GM23338 (cell line): ENCODE measurements around the gene NCKAP1. TPM values are rescaled to one million over a fixed set of nuclear protein-coding genes. Genes with fewer than 3 reads are reported as not detected.

Source experiments
- ATAC-seq: fragments of 200-7000 bp; cut with Tn5 transposase; 3 replicates; pipeline ENCODE4 v1.9.1; 2020
- DNase-seq: peaks from one replicate; pipeline ENCODE4 v3.0.0-alpha.2; 2015; ENCODE audit warnings: low spot score
- H2AFZ ChIP-seq: fragments of 200-600 bp; sonication (generic); 2 replicates; pipeline ENCODE4 v1.8.0; 2016; ENCODE audit warnings: antibody characterized with exemption, mild to moderate bottlenecking, moderate library complexity
- H3F3A ChIP-seq: fragments of 200-600 bp; sonication (generic); replicated peaks from 2 replicates; pipeline ENCODE4 v1.8.0; 2017; ENCODE audit warnings: antibody characterized with exemption, mixed run types, low read depth
- H3K27ac ChIP-seq: fragments of 200-600 bp; sonication (generic); 2 replicates; pipeline ENCODE4 v1.6.1; 2016; ENCODE audit warnings: low read depth
- H3K27me3 ChIP-seq: fragments of 200-600 bp; sonication (generic); 2 replicates; pipeline ENCODE4 v1.8.0; 2016; ENCODE audit warnings: mild to moderate bottlenecking, mixed run types, moderate library complexity; ENCODE audit not compliant: insufficient read depth
- H3K36me3 ChIP-seq: fragments of 200-600 bp; sonication (generic); 2 replicates; pipeline ENCODE4 v1.8.0; 2016; ENCODE audit warnings: mild to moderate bottlenecking; ENCODE audit not compliant: insufficient read depth
- H3K4me1 ChIP-seq: fragments of 200-600 bp; sonication (generic); 2 replicates; pipeline ENCODE4 v1.8.0; 2016; ENCODE audit warnings: mild to moderate bottlenecking, moderate library complexity; ENCODE audit not compliant: insufficient read depth
- H3K4me2 ChIP-seq: fragments of 200-600 bp; sonication (generic); 2 replicates; pipeline ENCODE4 v1.7.1; 2017; ENCODE audit warnings: mixed run types
- H3K4me3 ChIP-seq: fragments of 200-600 bp; sonication (generic); 2 replicates; pipeline ENCODE4 v1.6.1; 2016; ENCODE audit warnings: mixed run types
- H3K79me2 ChIP-seq: fragments of 200-600 bp; sonication (generic); replicated peaks from 2 replicates; pipeline ENCODE4 v1.8.0; 2017; ENCODE audit warnings: mild to moderate bottlenecking; ENCODE audit not compliant: insufficient read depth
- H3K9me2 ChIP-seq: fragments of 200-600 bp; sonication (generic); 2 replicates; pipeline ENCODE4 v1.8.0; 2017; ENCODE audit not compliant: insufficient read depth
- H4K20me1 ChIP-seq: fragments of 200-600 bp; sonication (generic); replicated peaks from 2 replicates; pipeline ENCODE4 v1.8.0; 2017; ENCODE audit warnings: mild to moderate bottlenecking; ENCODE audit not compliant: insufficient read depth
- H3K27ac Mint-ChIP-seq: 2 replicates; pipeline ENCODE4 v1.8.0; 2020; ENCODE audit warnings: inconsistent platforms, mild to moderate bottlenecking, moderate library complexity, mixed read lengths
- H3K27me3 Mint-ChIP-seq: 3 replicates; pipeline ENCODE4 v1.8.0; 2022; ENCODE audit warnings: low read depth, mild to moderate bottlenecking, moderate library complexity, mixed read lengths, inconsistent platforms; ENCODE audit not compliant: insufficient read depth, poor library complexity
- H3K36me3 Mint-ChIP-seq: 3 replicates; pipeline ENCODE4 v1.8.0; 2021; ENCODE audit warnings: low read depth, mild to moderate bottlenecking, inconsistent platforms, moderate library complexity, mixed read lengths
- H3K4me1 Mint-ChIP-seq: 3 replicates; pipeline ENCODE4 v1.8.0; 2020; ENCODE audit warnings: mild to moderate bottlenecking, inconsistent platforms, mixed read lengths
- H3K4me3 Mint-ChIP-seq: 3 replicates; pipeline ENCODE4 v1.8.0; 2021; ENCODE audit warnings: moderate library complexity, mild to moderate bottlenecking, inconsistent platforms, mixed read lengths
- H3K9me3 Mint-ChIP-seq: 3 replicates; pipeline ENCODE4 v1.8.0; 2020; ENCODE audit warnings: moderate library complexity, mild to moderate bottlenecking, inconsistent platforms, mixed read lengths
- CREB1 ChIP-seq: fragments of 250-450 bp; sonication (Bioruptor Pico); IDR thresholded peaks from 2 replicates; pipeline ENCODE4 v1.5.0; 2020; ENCODE audit warnings: low read depth, mild to moderate bottlenecking, moderate library complexity
- EZH2 ChIP-seq: fragments of 200-600 bp; sonication (generic); IDR thresholded peaks from one replicate; pipeline ENCODE4 v1.8.0; 2017; ENCODE audit warnings: antibody characterized with exemption, mild to moderate bottlenecking, low read depth; ENCODE audit not compliant: unreplicated experiment
- EZH2phosphoT487 ChIP-seq: fragments of 200-600 bp; sonication (generic); IDR thresholded peaks from one replicate; pipeline ENCODE4 v1.8.1; 2018; ENCODE audit warnings: antibody characterized with exemption; ENCODE audit not compliant: unreplicated experiment
- JUNB ChIP-seq: IDR thresholded peaks from one replicate; pipeline ENCODE4 v1.6.1; 2016; ENCODE audit warnings: antibody characterized with exemption; ENCODE audit not compliant: unreplicated experiment
- POLR2AphosphoS5 ChIP-seq: IDR thresholded peaks from 2 replicates; pipeline ENCODE4 v1.6.1; 2016; ENCODE audit warnings: antibody characterized with exemption, low read depth
- STAT1 ChIP-seq: IDR thresholded peaks from one replicate; pipeline ENCODE4 v1.6.1; 2016; ENCODE audit warnings: antibody characterized with exemption; ENCODE audit not compliant: unreplicated experiment
- ZNF114 ChIP-seq: fragments of 250-450 bp; sonication (Bioruptor Pico); IDR thresholded peaks from 2 replicates; pipeline ENCODE4 v1.5.0; 2020; ENCODE audit warnings: mild to moderate bottlenecking, moderate library complexity
- ZNF331 ChIP-seq: fragments of 250-450 bp; sonication (Bioruptor Pico); IDR thresholded peaks from 2 replicates; pipeline ENCODE4 v1.5.0; 2020; ENCODE audit warnings: low read depth, mild to moderate bottlenecking, moderate library complexity
- polyA plus RNA-seq: library from polyadenylated mRNA; unstranded; fragments of >200 nt; fragmentation: Nextera tagmentation; extraction: Ambion mirVana; gene quantifications from 2 replicates; pipeline ENCODE4 v1.2.1, GENCODE V29; 2016
- total RNA-seq: library from RNA; depleted of rRNA; stranded (reverse); fragments of >200 nt; shearing (Covaris generic); gene quantifications from 2 replicates; pipeline ENCODE4 v1.2.3, GENCODE V29; 2014
- TF ChIP-seq, protein P1 (sequence below): IDR thresholded peaks from 2 replicates; pipeline ENCODE4 v1.6.1; 2016; ENCODE audit warnings: antibody characterized with exemption
- TF ChIP-seq, protein P2 (sequence below): fragments of 250-450 bp; sonication (Bioruptor Pico); IDR thresholded peaks from 2 replicates; pipeline ENCODE4 v1.5.0; 2020; ENCODE audit warnings: mild to moderate bottlenecking, moderate library complexity
- TF ChIP-seq, protein P3 (sequence below), 2 experiments: fragments of 200-600 bp in 1 of 2; sonication (generic) in 1 of 2; conservative IDR thresholded peaks; 2 replicates each; pipeline versions ENCODE4 v1.5.1 to v1.6.1; 2016 to 2017; ENCODE audit warnings: antibody characterized with exemption in 2 of 2, low read depth in 2 of 2, mild to moderate bottlenecking in 2 of 2, moderate library complexity in 1 of 2
- TF ChIP-seq, protein P4 (sequence below): IDR thresholded peaks from one replicate; pipeline ENCODE4 v1.6.1; 2018; ENCODE audit warnings: antibody characterized with exemption; ENCODE audit not compliant: unreplicated experiment

Gene NCKAP1
- total and polyA plus RNA-seq, 2 experiments from 2014 or later = 53.8 to 157 TPM

DNA sequence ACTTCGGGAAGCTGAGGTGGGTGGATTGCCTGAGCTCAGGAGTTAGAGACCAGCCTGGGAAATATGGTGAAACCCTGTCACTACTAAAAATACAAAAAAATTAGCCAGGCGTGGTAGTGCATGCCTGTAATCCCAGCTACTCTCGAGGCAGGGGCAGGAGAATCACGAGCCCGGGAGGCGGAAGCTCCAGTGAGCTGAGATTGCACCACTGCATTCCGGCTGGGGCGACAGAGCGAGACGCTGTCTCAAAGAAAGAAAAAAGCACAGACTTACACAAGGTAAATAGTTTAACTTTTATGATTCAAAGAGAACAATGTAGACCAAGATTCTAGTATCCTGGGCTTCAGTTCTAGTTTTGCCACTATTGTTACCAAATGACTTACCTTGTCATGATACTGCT is 37.4 kb downstream of the NCKAP1 start:
- Histone ChIP-seq H4K20me1 (peaks cover 10% of the 10 kb centered on the region; the same call in 1 of the 2 replicates), H2AFZ (no peak overlapping the region), H3K9me2 (no peaks in the 10 kb centered on the region), H3F3A (no peaks in the 10 kb centered on the region), H3K4me1 (peaks cover 17% of the 10 kb centered on the region; the same call in 1 of the 2 replicates), H3K27me3 (no peaks in the 10 kb centered on the region), H3K27ac (no peak overlapping the region), H3K4me2 (no peak overlapping the region), H3K79me2 (peaks cover 70% of the 10 kb centered on the region), H3K4me3 (no peak overlapping the region), H3K36me3 (no peaks in the 10 kb centered on the region; the same call in 1 of the 2 replicates)
- Mint-ChIP-seq H3K9me3 (no peaks in the 10 kb centered on the region), H3K27me3 (peaks cover 2% of the 10 kb centered on the region), H3K4me1 (peaks cover 26% of the 10 kb centered on the region; the same call in 2 of the 3 replicates), H3K4me3 (no peak overlapping the region), H3K27ac (no peak overlapping the region), H3K36me3 (peaks cover 45% of the 10 kb centered on the region)
- ATAC-seq (no peak), DNase-seq (no peak)
- no peak for TF ChIP-seq ZNF331
- TF ChIP-seq, protein P1, sequence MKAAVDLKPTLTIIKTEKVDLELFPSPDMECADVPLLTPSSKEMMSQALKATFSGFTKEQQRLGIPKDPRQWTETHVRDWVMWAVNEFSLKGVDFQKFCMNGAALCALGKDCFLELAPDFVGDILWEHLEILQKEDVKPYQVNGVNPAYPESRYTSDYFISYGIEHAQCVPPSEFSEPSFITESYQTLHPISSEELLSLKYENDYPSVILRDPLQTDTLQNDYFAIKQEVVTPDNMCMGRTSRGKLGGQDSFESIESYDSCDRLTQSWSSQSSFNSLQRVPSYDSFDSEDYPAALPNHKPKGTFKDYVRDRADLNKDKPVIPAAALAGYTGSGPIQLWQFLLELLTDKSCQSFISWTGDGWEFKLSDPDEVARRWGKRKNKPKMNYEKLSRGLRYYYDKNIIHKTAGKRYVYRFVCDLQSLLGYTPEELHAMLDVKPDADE = no peak
- TF ChIP-seq, protein P2, sequence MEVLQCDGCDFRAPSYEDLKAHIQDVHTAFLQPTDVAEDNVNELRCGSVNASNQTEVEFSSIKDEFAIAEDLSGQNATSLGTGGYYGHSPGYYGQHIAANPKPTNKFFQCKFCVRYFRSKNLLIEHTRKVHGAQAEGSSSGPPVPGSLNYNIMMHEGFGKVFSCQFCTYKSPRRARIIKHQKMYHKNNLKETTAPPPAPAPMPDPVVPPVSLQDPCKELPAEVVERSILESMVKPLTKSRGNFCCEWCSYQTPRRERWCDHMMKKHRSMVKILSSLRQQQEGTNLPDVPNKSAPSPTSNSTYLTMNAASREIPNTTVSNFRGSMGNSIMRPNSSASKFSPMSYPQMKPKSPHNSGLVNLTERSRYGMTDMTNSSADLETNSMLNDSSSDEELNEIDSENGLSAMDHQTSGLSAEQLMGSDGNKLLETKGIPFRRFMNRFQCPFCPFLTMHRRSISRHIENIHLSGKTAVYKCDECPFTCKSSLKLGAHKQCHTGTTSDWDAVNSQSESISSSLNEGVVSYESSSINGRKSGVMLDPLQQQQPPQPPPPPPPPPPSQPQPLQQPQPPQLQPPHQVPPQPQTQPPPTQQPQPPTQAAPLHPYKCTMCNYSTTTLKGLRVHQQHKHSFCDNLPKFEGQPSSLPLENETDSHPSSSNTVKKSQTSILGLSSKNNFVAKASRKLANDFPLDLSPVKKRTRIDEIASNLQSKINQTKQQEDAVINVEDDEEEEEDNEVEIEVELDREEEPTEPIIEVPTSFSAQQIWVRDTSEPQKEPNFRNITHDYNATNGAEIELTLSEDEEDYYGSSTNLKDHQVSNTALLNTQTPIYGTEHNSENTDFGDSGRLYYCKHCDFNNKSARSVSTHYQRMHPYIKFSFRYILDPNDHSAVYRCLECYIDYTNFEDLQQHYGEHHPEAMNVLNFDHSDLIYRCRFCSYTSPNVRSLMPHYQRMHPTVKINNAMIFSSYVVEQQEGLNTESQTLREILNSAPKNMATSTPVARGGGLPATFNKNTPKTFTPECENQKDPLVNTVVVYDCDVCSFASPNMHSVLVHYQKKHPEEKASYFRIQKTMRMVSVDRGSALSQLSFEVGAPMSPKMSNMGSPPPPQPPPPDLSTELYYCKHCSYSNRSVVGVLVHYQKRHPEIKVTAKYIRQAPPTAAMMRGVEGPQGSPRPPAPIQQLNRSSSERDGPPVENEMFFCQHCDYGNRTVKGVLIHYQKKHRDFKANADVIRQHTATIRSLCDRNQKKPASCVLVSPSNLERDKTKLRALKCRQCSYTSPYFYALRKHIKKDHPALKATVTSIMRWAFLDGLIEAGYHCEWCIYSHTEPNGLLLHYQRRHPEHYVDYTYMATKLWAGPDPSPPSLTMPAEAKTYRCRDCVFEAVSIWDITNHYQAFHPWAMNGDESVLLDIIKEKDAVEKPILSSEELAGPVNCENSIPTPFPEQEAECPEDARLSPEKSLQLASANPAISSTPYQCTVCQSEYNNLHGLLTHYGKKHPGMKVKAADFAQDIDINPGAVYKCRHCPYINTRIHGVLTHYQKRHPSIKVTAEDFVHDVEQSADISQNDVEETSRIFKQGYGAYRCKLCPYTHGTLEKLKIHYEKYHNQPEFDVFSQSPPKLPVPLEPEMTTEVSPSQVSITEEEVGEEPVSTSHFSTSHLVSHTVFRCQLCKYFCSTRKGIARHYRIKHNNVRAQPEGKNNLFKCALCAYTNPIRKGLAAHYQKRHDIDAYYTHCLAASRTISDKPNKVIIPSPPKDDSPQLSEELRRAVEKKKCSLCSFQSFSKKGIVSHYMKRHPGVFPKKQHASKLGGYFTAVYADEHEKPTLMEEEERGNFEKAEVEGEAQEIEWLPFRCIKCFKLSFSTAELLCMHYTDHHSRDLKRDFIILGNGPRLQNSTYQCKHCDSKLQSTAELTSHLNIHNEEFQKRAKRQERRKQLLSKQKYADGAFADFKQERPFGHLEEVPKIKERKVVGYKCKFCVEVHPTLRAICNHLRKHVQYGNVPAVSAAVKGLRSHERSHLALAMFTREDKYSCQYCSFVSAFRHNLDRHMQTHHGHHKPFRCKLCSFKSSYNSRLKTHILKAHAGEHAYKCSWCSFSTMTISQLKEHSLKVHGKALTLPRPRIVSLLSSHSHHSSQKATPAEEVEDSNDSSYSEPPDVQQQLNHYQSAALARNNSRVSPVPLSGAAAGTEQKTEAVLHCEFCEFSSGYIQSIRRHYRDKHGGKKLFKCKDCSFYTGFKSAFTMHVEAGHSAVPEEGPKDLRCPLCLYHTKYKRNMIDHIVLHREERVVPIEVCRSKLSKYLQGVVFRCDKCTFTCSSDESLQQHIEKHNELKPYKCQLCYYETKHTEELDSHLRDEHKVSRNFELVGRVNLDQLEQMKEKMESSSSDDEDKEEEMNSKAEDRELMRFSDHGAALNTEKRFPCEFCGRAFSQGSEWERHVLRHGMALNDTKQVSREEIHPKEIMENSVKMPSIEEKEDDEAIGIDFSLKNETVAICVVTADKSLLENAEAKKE (CRISPR knock-in tag) = no peak
- no peak for TF ChIP-seq POLR2AphosphoS5
- no peak for TF ChIP-seq JUNB
- TF ChIP-seq, protein P3, sequence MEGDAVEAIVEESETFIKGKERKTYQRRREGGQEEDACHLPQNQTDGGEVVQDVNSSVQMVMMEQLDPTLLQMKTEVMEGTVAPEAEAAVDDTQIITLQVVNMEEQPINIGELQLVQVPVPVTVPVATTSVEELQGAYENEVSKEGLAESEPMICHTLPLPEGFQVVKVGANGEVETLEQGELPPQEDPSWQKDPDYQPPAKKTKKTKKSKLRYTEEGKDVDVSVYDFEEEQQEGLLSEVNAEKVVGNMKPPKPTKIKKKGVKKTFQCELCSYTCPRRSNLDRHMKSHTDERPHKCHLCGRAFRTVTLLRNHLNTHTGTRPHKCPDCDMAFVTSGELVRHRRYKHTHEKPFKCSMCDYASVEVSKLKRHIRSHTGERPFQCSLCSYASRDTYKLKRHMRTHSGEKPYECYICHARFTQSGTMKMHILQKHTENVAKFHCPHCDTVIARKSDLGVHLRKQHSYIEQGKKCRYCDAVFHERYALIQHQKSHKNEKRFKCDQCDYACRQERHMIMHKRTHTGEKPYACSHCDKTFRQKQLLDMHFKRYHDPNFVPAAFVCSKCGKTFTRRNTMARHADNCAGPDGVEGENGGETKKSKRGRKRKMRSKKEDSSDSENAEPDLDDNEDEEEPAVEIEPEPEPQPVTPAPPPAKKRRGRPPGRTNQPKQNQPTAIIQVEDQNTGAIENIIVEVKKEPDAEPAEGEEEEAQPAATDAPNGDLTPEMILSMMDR (conservative IDR thresholded peaks at IDR 0.05; ENCODE audit: low read depth in 2 of 2) = no peak
- no peak for TF ChIP-seq STAT1
- TF ChIP-seq, protein P4, sequence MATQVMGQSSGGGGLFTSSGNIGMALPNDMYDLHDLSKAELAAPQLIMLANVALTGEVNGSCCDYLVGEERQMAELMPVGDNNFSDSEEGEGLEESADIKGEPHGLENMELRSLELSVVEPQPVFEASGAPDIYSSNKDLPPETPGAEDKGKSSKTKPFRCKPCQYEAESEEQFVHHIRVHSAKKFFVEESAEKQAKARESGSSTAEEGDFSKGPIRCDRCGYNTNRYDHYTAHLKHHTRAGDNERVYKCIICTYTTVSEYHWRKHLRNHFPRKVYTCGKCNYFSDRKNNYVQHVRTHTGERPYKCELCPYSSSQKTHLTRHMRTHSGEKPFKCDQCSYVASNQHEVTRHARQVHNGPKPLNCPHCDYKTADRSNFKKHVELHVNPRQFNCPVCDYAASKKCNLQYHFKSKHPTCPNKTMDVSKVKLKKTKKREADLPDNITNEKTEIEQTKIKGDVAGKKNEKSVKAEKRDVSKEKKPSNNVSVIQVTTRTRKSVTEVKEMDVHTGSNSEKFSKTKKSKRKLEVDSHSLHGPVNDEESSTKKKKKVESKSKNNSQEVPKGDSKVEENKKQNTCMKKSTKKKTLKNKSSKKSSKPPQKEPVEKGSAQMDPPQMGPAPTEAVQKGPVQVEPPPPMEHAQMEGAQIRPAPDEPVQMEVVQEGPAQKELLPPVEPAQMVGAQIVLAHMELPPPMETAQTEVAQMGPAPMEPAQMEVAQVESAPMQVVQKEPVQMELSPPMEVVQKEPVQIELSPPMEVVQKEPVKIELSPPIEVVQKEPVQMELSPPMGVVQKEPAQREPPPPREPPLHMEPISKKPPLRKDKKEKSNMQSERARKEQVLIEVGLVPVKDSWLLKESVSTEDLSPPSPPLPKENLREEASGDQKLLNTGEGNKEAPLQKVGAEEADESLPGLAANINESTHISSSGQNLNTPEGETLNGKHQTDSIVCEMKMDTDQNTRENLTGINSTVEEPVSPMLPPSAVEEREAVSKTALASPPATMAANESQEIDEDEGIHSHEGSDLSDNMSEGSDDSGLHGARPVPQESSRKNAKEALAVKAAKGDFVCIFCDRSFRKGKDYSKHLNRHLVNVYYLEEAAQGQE = no peak
- TF ChIP-seq ZNF114 (CRISPR knock-in tag) = no peak
- no peak for TF ChIP-seq EZH2
- no peak for TF ChIP-seq EZH2phosphoT487
- no peak for TF ChIP-seq CREB1 (CRISPR knock-in tag)
